Esophagus mucosa (tissue), 1 donor: ENCODE data around the gene ENOX1. TPM values are rescaled to one million over a fixed set of nuclear protein-coding genes. Genes with fewer than 3 reads are reported as not detected.

Experiments
- ATAC-seq: fragments of 200-7000 bp; cut with Tn5 transposase; one replicate; pipeline ENCODE4 v1.9.1; 2020
- total RNA-seq: library from RNA; stranded (reverse); gene quantifications from one replicate; pipeline ENCODE4 v1.2.4, GENCODE V29; 2023
- donor health status: DM: yes; HTN: yes; CAD: no.

Gene ENOX1
- total RNA-seq, 1 donor from 2014 or later, result 0.12 TPM

DNA sequence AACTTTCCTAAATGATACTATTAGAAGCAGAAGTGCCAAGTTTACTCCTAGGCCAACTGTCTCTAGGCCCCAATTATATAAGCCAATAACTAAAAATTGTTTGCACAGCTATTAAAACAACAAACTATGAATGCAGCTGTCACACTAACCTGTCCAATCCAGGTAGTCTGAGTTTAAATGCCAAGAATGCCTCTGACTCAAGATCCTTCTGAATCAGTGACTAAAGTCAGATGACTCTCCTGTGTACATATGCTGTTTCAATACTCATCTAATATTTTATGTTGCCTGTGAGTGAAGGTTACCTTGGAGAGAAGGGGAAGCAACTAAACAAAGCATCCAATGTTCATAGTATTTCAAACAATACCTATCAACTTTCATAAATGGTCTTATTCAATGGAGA, 257.0 kb downstream of the ENOX1 start:
- ATAC-seq, result no peak

- ATAC-seq, result no peak
Observed at GRCh38 chr13:43528992-43529391, 257.8 kb downstream of the ENOX1 start.

- ATAC-seq, result no peak
Observed at GRCh38 chr13:43522788-43523187, 264.0 kb downstream of the ENOX1 start.

- ATAC-seq, result no peak
Observed at GRCh38 chr13:43520351-43520750, 266.4 kb downstream of the ENOX1 start.

- no peak for ATAC-seq
Observed at GRCh38 chr13:43518833-43519232, 267.9 kb downstream of the ENOX1 start.

GRCh38 chr13:43516401-43516833, 270.4 kb downstream of the ENOX1 start:
- no peak for ATAC-seq

DNA sequence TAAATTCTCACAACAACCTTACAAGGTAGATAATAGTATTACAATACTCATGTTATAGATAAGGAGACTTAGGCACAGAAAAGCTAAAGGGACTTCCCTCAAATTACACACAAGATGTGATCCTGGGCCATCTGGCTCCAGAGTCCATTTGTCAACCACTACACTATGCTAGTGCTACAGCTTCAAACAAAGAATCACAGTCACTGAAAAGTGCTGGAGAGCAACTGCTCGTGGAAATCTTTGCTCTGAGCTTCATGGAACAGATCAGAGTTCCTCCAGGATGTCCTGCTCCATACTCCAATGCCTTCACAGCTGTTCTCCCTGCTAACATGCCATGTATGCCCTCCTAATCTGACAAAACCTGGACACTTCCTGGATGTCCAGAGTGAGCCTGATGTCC, 271.2 kb downstream of the ENOX1 start:
- no peak for ATAC-seq

DNA sequence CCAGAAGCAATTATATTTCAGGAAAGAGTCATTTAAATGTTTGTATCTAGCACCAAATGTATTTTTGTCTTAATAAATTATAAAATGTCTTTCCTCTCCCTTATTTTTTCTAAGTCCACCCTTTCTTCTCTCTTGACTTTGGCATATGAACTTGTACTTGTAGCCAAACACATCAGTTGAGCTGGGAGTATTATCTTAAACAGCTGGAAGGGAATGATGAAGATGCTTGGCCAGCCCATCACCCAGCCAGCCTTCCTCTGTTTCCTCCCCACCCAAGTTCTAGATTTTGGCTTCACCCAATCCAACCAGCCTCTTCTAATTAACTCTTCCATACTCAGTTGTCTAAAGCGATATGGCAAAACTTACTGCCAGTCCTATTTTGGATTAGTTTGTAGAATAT, 272.5 kb downstream of the ENOX1 start:
- no peak for ATAC-seq

DNA sequence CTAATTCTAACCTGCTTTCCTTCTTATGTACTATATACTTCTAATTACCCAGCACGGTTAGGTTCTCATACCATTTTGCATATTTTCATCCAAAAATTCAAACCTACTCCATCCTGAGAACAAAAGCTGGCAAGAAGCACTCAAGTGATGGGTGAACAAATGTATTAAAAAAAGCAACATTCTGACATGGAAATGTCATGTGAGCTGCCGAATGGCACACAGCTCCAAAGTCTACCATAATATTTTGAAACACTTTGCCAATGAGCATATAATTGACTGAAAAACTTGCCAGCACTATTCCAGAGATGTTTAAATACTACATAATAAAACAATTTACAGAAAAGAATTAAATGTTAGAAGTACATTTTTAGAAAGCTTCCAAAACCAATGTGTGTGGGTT, 274.6 kb downstream of the ENOX1 start:
- ATAC-seq, result no peak

DNA sequence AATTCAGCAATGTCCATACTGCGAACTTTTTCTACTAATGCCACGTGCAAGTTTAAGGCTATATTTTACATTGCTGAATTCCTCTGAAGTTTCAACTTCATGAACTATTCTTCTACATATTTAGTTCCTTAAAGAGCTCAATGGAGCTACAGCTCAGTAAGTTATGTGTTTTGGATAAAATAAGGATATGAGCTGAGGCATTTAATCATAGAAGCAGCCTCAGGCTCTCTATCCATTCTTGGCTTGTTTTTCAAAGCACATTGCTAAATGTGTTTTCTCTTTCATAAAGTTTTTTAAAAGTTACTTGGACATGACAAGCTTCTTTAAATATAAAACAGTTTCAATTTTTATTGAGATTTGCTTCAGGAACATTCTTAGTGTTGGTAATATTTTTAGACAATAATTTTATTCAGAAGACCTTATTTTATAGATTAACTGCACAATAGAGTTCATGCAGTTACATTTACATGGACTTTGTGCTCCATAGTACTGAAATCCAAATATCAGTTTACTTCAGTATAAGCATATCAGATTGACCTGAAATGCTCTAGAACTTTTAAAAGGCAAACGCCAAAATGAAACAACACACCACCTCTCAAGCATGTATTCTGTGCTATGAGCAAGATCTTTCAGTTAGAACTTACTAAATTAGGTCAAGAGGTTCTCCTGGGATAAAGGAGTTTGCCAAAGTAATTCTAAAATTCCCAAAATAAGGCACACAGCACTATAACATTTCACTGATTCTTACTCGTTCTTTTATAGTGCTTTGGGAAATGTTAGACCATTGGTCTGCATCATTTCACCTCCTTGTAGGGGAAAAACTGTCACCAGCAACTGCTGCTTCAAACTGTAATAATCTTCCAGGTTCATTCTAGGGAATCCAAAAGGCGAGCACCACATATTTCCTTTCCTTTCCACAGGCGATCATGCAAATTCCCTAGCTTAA, 275.5 kb downstream of the ENOX1 start:
- ATAC-seq, result no peak

GRCh38 chr13:43495732-43496131, 291.0 kb downstream of the ENOX1 start:
- no peak for ATAC-seq

GRCh38 chr13:43494206-43494605, 292.6 kb downstream of the ENOX1 start:
- no peak for ATAC-seq

DNA sequence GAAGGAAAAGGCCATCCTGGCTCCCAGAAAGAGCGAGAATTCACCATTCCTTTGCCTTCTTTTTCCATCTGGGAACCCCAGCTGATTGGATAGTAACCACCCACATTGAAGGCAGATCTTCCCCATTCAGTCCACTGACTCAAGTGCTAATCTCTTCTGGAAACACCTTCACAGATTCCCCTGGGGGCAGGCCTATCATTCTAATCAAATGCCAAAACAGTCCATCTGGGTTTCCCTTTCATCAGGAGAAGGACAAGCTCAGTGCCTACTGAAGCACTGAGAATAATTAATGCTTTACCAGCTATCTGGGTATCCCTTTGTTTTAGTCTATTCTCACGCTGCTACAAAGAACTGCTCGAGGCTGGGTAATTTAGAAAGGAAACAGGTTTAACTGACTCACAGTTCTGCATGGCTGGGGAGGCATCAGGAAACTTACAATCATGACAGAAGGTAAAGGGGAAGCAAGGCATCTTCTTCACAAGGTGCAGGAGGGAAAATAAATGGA, 293.2 kb downstream of the ENOX1 start:
- ATAC-seq, result no peak

- ATAC-seq, result no peak
Observed at GRCh38 chr13:43492745-43493144, 294.0 kb downstream of the ENOX1 start.

DNA sequence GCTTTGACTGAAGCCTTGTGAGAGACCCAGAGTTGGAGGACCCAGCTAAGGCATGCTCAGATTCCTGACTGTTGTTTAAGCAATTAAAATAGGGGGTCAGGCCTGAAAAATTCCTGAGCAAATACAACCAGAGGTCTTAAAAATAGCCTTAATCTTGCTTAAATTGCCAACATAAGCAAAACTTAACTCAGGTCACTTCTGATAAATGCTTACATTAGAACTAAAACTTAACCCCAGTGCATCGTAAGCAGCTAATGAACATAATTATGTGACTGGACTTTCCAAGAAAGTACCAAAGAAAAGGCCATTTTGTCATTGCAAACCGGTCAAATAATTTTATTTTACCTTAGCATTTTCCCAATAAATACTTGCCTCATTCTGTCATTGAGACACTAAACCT, 294.5 kb downstream of the ENOX1 start:
- no peak for ATAC-seq

- ATAC-seq, result no peak
Observed at GRCh38 chr13:43489233-43489632, 297.5 kb downstream of the ENOX1 start.

DNA sequence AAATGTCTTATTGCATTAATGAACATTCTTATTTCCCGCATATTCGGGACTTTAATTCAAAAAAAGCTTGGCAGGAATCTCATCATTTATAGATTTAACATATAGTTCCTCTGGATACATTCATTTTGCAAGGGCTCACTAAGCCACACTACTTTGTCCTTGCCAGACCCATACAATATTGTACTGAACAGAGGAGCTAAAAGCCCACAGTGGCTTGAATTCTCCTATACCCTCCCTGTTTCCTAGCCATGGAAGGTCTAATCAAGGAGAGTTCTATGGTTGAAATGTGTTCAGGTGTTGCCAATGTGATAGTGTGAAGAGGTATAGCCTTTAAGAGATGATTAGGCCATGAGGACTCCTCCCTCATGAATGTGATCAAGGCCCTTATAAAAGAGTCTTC, 298.9 kb downstream of the ENOX1 start:
- ATAC-seq, result no peak

DNA sequence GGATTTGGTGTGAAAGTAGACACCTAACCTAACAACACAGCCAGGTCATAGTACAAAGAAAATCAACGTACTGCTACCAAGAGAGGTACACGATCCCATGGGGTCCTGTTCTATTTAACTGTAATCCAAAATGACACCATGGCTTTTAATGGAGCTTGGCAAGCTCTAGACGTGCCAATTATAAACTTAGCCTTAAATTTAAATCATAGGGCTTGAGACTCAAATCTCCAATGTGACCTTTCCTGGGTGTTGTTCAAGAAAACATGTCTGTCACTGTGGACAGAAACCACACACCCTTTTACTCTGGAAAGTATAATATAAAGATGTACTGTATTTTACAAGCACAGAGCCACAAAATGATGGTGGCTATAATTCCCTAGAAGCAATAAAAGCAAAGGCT, 299.3 kb downstream of the ENOX1 start:
- ATAC-seq, result no peak

- no peak for ATAC-seq
Observed at GRCh38 chr13:43484432-43485225, 302.1 kb downstream of the ENOX1 start.

DNA sequence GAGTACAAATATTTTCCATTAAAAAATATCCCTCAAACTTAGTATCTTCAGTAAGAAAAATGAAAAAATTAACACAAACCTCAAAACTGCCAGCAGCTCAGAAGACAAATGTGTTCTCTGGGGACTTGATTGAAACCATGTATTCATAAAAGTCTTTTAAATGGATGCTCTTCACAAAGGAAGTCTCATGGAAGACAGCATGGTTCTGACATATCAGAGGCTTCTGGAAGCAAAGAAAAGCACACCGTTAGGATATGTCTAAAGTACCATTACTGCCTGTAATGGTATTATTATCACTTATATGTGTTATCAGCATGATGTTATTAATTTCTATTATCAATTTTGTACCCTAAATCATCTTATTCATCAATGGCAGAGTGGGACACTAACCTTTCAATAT, 302.8 kb downstream of the ENOX1 start:
- no peak for ATAC-seq

DNA sequence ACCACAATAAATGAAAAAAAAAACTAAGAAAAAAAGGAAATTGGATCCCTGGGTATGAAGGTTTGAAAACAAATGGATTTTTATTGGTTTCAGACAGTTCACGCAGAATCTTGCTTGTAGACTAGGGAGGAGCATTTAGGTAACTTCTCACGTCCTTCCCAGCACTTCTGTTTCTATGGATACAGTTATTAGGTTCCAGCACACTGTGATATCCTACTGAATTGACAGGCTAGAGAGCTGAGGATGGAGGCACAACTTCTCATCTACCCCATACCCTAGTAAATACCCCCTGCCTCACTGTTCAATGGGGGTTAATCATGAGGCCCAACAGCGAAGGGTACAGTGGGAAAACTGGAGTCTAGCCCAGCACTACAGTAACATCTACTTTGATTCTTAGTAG, 304.1 kb downstream of the ENOX1 start:
- ATAC-seq, result no peak

GRCh38 chr13:43482026-43482425, 304.7 kb downstream of the ENOX1 start:
- ATAC-seq, result no peak

GRCh38 chr13:43478902-43479301, 307.9 kb downstream of the ENOX1 start:
- no peak for ATAC-seq

DNA sequence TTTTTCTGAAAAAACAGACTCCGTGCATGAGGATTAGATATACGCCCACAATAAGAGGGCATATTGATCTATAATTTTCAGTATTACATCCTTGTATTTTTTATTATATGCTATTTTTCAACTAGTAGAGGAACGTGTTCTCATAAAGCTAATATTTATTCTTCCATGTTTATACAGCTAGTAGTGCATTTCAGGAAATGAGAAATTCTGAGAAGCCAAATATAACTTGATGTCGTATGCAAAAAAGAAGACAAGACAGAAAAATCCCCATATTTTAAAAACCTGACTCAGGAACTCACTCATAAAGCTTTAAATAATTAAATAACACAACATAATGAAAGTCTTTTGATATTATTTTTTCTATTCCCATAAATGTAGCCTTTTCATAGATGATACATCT, 308.6 kb downstream of the ENOX1 start:
- no peak for ATAC-seq
